Esophagus squamous epithelium (tissue), 5 donors: ENCODE results near the gene COA8. TPM values are rescaled to one million over a fixed set of nuclear protein-coding genes. Genes with fewer than 3 reads are reported as not detected.
A peak's percentile ranks its signal among the peaks of the same experiment; 100 is the strongest.

Experiments used
- DNase-seq: peaks from one replicate; lab custom pipeline; 2025; lab: John Stamatoyannopoulos, UW
- H3K27ac ChIP-seq, 4 donors: fragments of 200-600 bp; sonication (generic); one replicate each; pipeline ENCODE4 v1.5.1; 2016 to 2019; ENCODE audit warnings: mild to moderate bottlenecking in 1 of 4
- H3K27me3 ChIP-seq, 4 donors: fragments of 200-600 bp; sonication (generic); 1 replicate in 3 of 4; 2 replicates in 1 of 4; pipeline versions ENCODE4 v1.5.1 to v1.6.0; 2017 to 2021; ENCODE audit warnings: antibody characterized with exemption in 1 of 4
- H3K36me3 ChIP-seq, 3 donors: fragments of 200-600 bp; sonication (generic); one replicate each; pipeline ENCODE4 v1.5.1; 2016 to 2019
- H3K4me1 ChIP-seq, 3 donors: fragments of 200-600 bp; sonication (generic); one replicate each; pipeline ENCODE4 v1.5.1; 2017 to 2019
- H3K4me3 ChIP-seq, 4 donors: fragments of 200-600 bp; sonication (generic); 1 replicate in 3 of 4; 2 replicates in 1 of 4; pipeline ENCODE4 v1.5.1; 2016 to 2019; ENCODE audit warnings: mild to moderate bottlenecking in 2 of 4, moderate library complexity in 1 of 4
- H3K9me3 ChIP-seq, 3 donors: fragments of 200-600 bp; sonication (generic); one replicate each; pipeline ENCODE4 v1.5.1; 2016 to 2019
- POLR2A ChIP-seq, 4 donors: fragments of 450-650 bp; IDR thresholded peaks; one replicate each; pipeline ENCODE4 v1.6.1; 2017; ENCODE audit warnings: antibody characterized with exemption in 4 of 4, mild to moderate bottlenecking in 4 of 4, moderate library complexity in 3 of 4
- WGBS, 2 donors: methylation state at CpG; one replicate each; pipeline ENCODE4 v1.1.5; 2018; 5-methylcytosine and 5-hydroxymethylcytosine counted together
- intact Hi-C: fragments of 100-400 bp; cut with DNase I; formaldehyde crosslinking; loops from one replicate; pipeline ENCODE4 v1.15.0; 2022
- total RNA-seq, 4 donors: library from RNA; depleted of rRNA; stranded (reverse); fragments of >200 nt; gene quantifications; one replicate each; pipeline ENCODE4 v1.1.0, GENCODE V29; 2016
- TF ChIP-seq, protein P1 (sequence below), 6 experiments: fragments of 450-650 bp in 4 of 6; fragments of 200-600 bp in 2 of 6; sonication (generic) in 2 of 6; IDR thresholded peaks; one replicate each; pipeline ENCODE4 v1.5.1; 2016 to 2019; ENCODE audit warnings: antibody characterized with exemption in 6 of 6, mild to moderate bottlenecking in 4 of 6, moderate library complexity in 4 of 6
- donor health status: DM: yes; HTN: yes; CAD: no.

COA8 gene
- total RNA-seq, 4 donors from 2014 or later, result 18.2 to 28.7 (median 22.7) TPM

DNA sequence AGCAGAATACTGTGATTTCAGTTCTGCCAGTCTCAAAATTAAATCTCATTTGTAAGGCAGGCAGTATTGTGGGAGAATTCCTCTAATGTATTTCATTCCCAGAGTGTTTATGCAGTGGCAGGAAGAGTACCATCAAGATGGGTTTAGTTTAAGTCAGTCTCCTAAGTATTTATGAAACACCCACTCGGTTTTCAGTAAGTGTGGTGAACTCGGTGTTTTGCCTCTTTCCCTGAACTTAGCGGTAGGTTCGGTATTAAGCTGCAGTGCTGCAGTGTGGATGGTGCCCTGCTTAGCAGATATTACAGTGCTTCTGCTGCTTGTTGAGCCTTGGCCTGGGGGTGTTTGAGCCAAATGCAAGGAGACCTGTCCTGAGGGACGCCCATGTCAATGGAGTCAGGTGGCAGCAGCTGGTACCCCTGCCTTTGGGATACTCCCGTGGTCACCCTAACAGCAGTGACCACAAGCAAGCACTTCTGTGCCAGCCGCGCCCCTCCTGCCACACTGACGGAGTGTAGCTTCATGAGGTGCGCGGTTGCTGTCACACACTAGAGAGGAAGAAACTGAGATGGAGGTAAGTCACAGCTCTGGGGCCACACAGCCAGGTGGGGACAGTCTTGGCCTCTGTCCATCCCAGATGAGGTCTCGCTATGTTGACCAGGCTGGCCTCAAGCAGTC is 15.8 kb downstream of the COA8 start:
- no peak for DNase-seq
- Histone ChIP-seq H3K4me3 (no peak overlapping the region), H3K36me3 (peaks cover 0 to 69% (median 5%) of the 10 kb centered on the region in 3 donors), H3K27ac (peak overlapping the region in 2 of 4 donors; percentile 9 to 34), H3K27me3 (no peaks in the 10 kb centered on the region), H3K4me1 (peaks cover 37 to 62% (median 46%) of the 10 kb centered on the region in 3 donors), H3K9me3 (no peaks in the 10 kb centered on the region)
- 84 to 88% methylated on average over 11 of the region's 12 CpGs for WGBS, 2 donors
- TF ChIP-seq POLR2A (IDR thresholded peaks at IDR 0.05), result no peak
- intact Hi-C loops, result loop anchor here (10.0 kb wide), 2 partner anchors 46 to 116 kb away; partner anchors contain the start of gene KLC1

DNA sequence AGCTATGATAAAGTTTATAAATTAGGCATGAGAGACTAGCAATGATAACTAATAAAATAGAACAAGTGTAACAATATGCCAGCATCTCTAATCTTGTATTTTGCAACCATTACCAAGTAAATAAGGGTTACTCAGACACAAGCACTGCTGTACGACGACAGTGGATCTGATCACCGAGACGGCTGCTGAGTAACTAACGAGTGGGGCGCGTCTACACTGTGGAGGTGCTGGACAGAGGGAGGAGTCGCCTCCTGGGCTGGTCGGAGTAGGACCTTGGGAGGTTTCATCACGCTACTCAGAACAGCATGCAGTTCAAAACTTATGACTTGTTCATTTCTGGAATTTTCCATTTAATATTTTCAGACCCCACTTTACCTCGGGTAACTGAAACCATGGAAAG is 18.4 kb downstream of the COA8 start:
- WGBS, 2 donors, result 74 to 82% methylated on average over 9 to 11 of the region's 11 CpGs
- no peak overlapping the region for H3K4me3 ChIP-seq
- H3K9me3 ChIP-seq, result no peaks in the 10 kb centered on the region
- H3K36me3 ChIP-seq, result peaks cover 0 to 45% (median 0%) of the 10 kb centered on the region in 3 donors
- peak overlapping the region in 3 of 4 donors; percentile 50 to 85 (median 63) for H3K27ac ChIP-seq
- DNase-seq, result no peak
- peaks cover 18 to 37% (median 25%) of the 10 kb centered on the region in 3 donors for H3K4me1 ChIP-seq
- no peaks in the 10 kb centered on the region for H3K27me3 ChIP-seq
- intact Hi-C loops, result no loop called here
- TF ChIP-seq, protein P1, sequence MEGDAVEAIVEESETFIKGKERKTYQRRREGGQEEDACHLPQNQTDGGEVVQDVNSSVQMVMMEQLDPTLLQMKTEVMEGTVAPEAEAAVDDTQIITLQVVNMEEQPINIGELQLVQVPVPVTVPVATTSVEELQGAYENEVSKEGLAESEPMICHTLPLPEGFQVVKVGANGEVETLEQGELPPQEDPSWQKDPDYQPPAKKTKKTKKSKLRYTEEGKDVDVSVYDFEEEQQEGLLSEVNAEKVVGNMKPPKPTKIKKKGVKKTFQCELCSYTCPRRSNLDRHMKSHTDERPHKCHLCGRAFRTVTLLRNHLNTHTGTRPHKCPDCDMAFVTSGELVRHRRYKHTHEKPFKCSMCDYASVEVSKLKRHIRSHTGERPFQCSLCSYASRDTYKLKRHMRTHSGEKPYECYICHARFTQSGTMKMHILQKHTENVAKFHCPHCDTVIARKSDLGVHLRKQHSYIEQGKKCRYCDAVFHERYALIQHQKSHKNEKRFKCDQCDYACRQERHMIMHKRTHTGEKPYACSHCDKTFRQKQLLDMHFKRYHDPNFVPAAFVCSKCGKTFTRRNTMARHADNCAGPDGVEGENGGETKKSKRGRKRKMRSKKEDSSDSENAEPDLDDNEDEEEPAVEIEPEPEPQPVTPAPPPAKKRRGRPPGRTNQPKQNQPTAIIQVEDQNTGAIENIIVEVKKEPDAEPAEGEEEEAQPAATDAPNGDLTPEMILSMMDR (IDR thresholded peaks at IDR 0.05), result no peak
- TF ChIP-seq POLR2A (IDR thresholded peaks at IDR 0.05), result no peak

DNA sequence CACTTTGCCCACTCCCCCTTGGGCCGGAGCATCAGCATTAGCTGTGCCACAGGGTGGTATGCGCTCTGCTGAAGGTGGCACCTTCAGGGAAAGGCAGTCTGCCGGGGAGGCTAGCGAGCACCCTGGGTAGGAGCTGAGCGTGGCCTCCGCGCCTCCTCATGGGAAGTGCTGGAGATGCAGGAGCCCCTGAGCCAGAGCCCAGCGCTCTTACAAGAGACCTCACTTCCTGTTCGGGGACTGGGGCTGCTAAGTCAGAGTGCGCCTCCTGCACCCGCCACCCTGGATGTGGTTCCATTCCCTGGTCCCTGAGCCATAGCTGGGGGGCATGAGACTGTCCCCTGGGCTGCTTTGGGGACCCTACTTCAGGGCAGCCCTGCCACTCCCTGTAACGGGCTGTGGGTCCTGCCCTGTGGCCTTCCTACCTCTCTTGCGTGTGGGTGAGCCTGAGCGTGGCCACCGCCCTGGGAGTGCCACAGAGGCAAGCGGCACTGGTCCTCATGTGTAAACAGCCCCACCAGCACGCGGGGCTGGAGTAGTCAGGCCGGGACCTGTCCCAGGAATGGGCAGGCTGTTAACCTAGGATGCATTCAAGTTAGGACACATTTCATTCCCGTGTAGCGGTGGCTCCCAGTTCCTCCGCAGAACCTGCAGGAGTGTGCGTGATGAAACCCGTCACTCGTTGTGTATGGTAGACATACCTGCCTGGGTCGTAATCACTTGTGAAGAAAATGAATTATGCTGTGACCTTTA is 19.4 kb downstream of the COA8 start:
- peaks cover 0 to 46% (median 0%) of the 10 kb centered on the region in 3 donors for H3K36me3 ChIP-seq
- no peaks in the 10 kb centered on the region for H3K9me3 ChIP-seq
- intact Hi-C loops, result no loop called here
- TF ChIP-seq, protein P1 (IDR thresholded peaks at IDR 0.05), result peak in 1 of 6 experiments; percentile 9
- TF ChIP-seq POLR2A (IDR thresholded peaks at IDR 0.05), result no peak
- H3K4me1 ChIP-seq, result peaks cover 14 to 28% (median 17%) of the 10 kb centered on the region in 3 donors
- no peak overlapping the region for H3K4me3 ChIP-seq
- 48 to 70% methylated on average over 7 to 8 of the region's 26 CpGs for WGBS, 2 donors
- H3K27me3 ChIP-seq, result no peaks in the 10 kb centered on the region
- no peak for DNase-seq
- H3K27ac ChIP-seq, result peak overlapping the region; percentile 36 to 85 (median 56)

DNA sequence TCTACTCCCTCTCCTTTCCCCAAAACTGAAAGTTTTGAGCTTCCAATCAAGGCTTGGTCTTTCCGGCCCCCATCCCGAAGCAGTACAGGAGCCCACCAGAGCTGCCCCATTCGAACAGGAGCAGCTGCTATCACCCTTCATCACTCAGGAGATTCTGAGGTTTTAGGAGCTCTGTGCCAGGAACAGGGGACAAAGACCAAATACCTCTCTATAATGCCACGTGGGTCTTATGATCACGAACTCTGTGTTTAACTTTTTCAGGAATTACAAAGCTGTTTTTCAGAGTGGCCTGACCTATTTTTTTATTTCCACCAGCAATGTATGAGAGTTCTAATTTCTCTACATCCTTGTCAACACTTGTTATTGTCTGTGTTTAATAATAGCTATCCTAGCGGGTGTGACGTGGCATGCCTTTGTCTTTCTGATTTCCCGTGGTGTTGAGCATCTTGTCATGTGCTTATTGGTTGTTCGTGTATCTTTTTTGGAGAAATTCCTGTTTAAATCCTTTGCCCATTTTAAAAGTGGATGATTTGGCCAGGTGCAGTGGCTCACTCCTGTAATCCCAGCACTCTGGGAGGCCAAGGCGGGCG is 21.7 kb downstream of the COA8 start:
- no peak for DNase-seq
- WGBS, 2 donors, result 84 to 87% methylated on average over 9 to 11 of the region's 11 CpGs
- no peaks in the 10 kb centered on the region for H3K9me3 ChIP-seq
- H3K27ac ChIP-seq, result no peak overlapping the region
- TF ChIP-seq, protein P1 (IDR thresholded peaks at IDR 0.05), result no peak
- H3K27me3 ChIP-seq, result no peaks in the 10 kb centered on the region
- intact Hi-C loops, result no loop called here
- peaks cover 9 to 21% (median 12%) of the 10 kb centered on the region in 3 donors for H3K4me1 ChIP-seq
- H3K36me3 ChIP-seq, result peaks cover 0 to 45% (median 0%) of the 10 kb centered on the region in 3 donors
- H3K4me3 ChIP-seq, result no peak overlapping the region

DNA sequence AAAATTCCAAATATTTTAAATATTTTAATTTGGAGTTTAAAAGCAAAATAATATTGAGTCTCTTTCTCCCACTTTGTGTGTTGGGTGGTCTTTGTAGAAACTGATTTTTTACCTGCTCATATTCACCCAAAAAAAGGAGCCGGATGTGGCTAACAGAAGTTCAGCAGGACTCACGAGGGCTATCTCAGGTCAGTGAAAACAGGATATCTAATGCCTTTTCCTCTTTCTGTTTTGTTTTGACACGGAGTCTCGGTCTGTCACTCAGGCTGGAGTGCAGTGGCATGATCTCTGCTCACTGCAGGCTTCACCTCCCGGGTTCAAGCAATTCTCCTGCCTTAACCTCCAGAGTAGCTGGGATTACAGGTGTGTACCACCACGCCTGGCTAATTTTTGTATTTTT is 30.8 kb downstream of the COA8 start:
- Histone ChIP-seq H3K27ac (peak overlapping the region in 3 of 4 donors; percentile 62 to 68 (median 63)), H3K4me3 (peak overlapping the region in 1 of 4 donors; percentile 6), H3K36me3 (peaks cover 0 to 30% (median 4%) of the 10 kb centered on the region in 3 donors), H3K4me1 (peaks cover 4 to 34% (median 19%) of the 10 kb centered on the region in 3 donors), H3K27me3 (no peaks in the 10 kb centered on the region), H3K9me3 (no peaks in the 10 kb centered on the region)
- 42 to 71% methylated on average over 6 of the region's 6 CpGs for WGBS, 2 donors
- DNase-seq, result no peak
- intact Hi-C loops, result no loop called here
- TF ChIP-seq, protein P1 (IDR thresholded peaks at IDR 0.05), result no peak
- TF ChIP-seq POLR2A (IDR thresholded peaks at IDR 0.05), result no peak
